HCT116 (cell line): ENCODE data around the gene JAK1. TPM values are rescaled to one million over a fixed set of nuclear protein-coding genes. Genes with fewer than 3 reads are reported as not detected.

Experiments used
- ATAC-seq: fragments of 200-7000 bp; cut with Tn5 transposase; 2 replicates; pipeline ENCODE4 v1.9.1; 2020; ENCODE audit warnings: mild to moderate bottlenecking, moderate library complexity
- BruUV-seq: library from RNA; stranded (reverse); fragments of 400-500 nt; replicated peaks from 2 replicates; lab custom pipeline; 2021; lab: Mats Ljungman, UMichigan
- CTCF ChIA-PET: fragments of 300-600 bp; sonication (Branson Sonifier 250); formaldehyde crosslinking; loops from one replicate; lab custom pipeline; 2021; ENCODE audit warnings: antibody characterized with exemption; lab: Charles Lee
- POLR2A ChIA-PET: fragments of 300-600, 350-600 bp; sonication (Branson Sonifier 250); formaldehyde crosslinking; loops from one replicate; lab custom pipeline; 2021; ENCODE audit warnings: antibody characterized with exemption; lab: Charles Lee
- RAD21 ChIA-PET, 2 experiments: fragments of 300-600 bp; sonication (Branson Sonifier 250); formaldehyde crosslinking; loops; one replicate each; lab custom pipeline; 2023; ENCODE audit warnings: low total read pairs in 2 of 2; ENCODE audit not compliant: uncharacterized antibody in 2 of 2, unreplicated experiment in 2 of 2, low non-redundant PET in 1 of 2; lab: Charles Lee
- DNase-seq: peaks from one replicate; pipeline ENCODE4 v3.0.0-alpha.2; 2010; ENCODE audit warnings: low read depth, low spot score
- H2AFZ ChIP-seq: fragments of 200-600 bp; shearing (Covaris generic), sonication (generic); 2 replicates; pipeline ENCODE4 v1.6.1; 2017; ENCODE audit warnings: low read depth, mixed run types, mixed read lengths, antibody characterized with exemption, low read length; ENCODE audit not compliant: poor library complexity, severe bottlenecking
- H3K27ac ChIP-seq: 2 replicates; pipeline ENCODE4 v1.5.1; 2012; ENCODE audit warnings: low read depth, low read length
- H3K27me3 ChIP-seq: fragments of 200-600 bp; sonication (generic); 2 replicates; pipeline ENCODE4 v1.6.1; 2016; ENCODE audit warnings: mixed run types, low read length, mixed read lengths; ENCODE audit not compliant: insufficient read depth
- H3K36me3 ChIP-seq, 2 experiments: fragments of 200-500 bp in 1 of 2; fragments of 200-600 bp in 1 of 2; sonication (Bioruptor generic) in 1 of 2; sonication (generic) in 1 of 2; 2 replicates each; pipeline versions ENCODE4 v1.5.1 to v1.6.1; 2014 to 2016; ENCODE audit warnings: low read length in 2 of 2, inconsistent platforms in 1 of 2, mixed read lengths in 1 of 2, mixed run types in 1 of 2; ENCODE audit not compliant: insufficient read depth in 2 of 2, control insufficient read depth in 1 of 2
- H3K4me1 ChIP-seq, 2 experiments: fragments of 200-600 bp in 1 of 2; sonication (generic) in 1 of 2; 2 replicates each; pipeline versions ENCODE4 v1.5.1 to v1.6.1; 2012 to 2017; ENCODE audit warnings: low read length in 2 of 2, inconsistent platforms in 1 of 2, mild to moderate bottlenecking in 1 of 2, mixed read lengths in 1 of 2, mixed run types in 1 of 2, moderate library complexity in 1 of 2; ENCODE audit not compliant: insufficient read depth in 2 of 2, control insufficient read depth in 1 of 2
- H3K4me2 ChIP-seq: fragments of 200-600 bp; sonication (generic); 2 replicates; pipeline ENCODE4 v1.6.1; 2017; ENCODE audit warnings: mixed run types, low read length, mixed read lengths
- H3K4me3 ChIP-seq, 2 experiments: fragments of 200-600 bp in 1 of 2; sonication (generic) in 1 of 2; replicated peaks in 1 of 2; 2 replicates each; pipeline ENCODE4 v1.5.1; 2011 to 2016; ENCODE audit warnings: low read length in 2 of 2, control low read depth in 1 of 2, low read depth in 1 of 2, mild to moderate bottlenecking in 1 of 2, mixed read lengths in 1 of 2, mixed run types in 1 of 2
- H3K79me2 ChIP-seq: fragments of 200-600 bp; sonication (generic); 2 replicates; pipeline ENCODE4 v1.6.1; 2017; ENCODE audit warnings: mild to moderate bottlenecking, mixed run types, low read length, moderate library complexity, mixed read lengths; ENCODE audit not compliant: insufficient read depth
- H3K9ac ChIP-seq: fragments of 200-600 bp; sonication (generic); 2 replicates; pipeline ENCODE4 v1.6.1; 2016; ENCODE audit warnings: low read length, mixed read lengths
- H3K9me2 ChIP-seq: fragments of 200-600 bp; sonication (generic), shearing (Covaris generic); 2 replicates; pipeline ENCODE4 v1.6.1; 2017; ENCODE audit warnings: mixed run types, mild to moderate bottlenecking, moderate library complexity; ENCODE audit not compliant: insufficient read depth
- H3K9me3 ChIP-seq, 2 experiments: fragments of 200-500 bp in 1 of 2; fragments of 200-600 bp in 1 of 2; sonication (Bioruptor generic) in 1 of 2; sonication (generic) in 1 of 2; 2 replicates each; pipeline ENCODE4 v1.6.1; 2014 to 2017; ENCODE audit warnings: low read length in 2 of 2, mixed read lengths in 2 of 2, inconsistent platforms in 1 of 2, low read depth in 1 of 2, mild to moderate bottlenecking in 1 of 2, mixed run types in 1 of 2, moderate library complexity in 1 of 2; ENCODE audit not compliant: control insufficient read depth in 1 of 2, insufficient read depth in 1 of 2
- H4K20me1 ChIP-seq: fragments of 200-600 bp; sonication (generic), shearing (Covaris generic); 2 replicates; pipeline ENCODE4 v1.6.1; 2017; ENCODE audit warnings: mixed run types, mild to moderate bottlenecking, moderate library complexity; ENCODE audit not compliant: insufficient read depth
- CBX3 ChIP-seq: IDR thresholded peaks from 2 replicates; pipeline ENCODE4 v1.6.1; 2012; ENCODE audit warnings: low read depth
- CTCF ChIP-seq, 3 experiments: fragments of 200-600 bp in 1 of 3; sonication (generic) in 1 of 3; IDR thresholded peaks in 2 of 3; conservative IDR thresholded peaks in 1 of 3; 2 replicates each; pipeline ENCODE4 v1.5.1; 2012 to 2017; ENCODE audit warnings: low read depth in 2 of 3, low read length in 2 of 3, antibody characterized with exemption in 1 of 3, borderline replicate concordance in 1 of 3, control low read depth in 1 of 3, mild to moderate bottlenecking in 1 of 3, mixed read lengths in 1 of 3, mixed run types in 1 of 3, moderate library complexity in 1 of 3; ENCODE audit not compliant: insufficient read depth in 1 of 3
- EGR1 ChIP-seq: IDR thresholded peaks from 2 replicates; pipeline ENCODE4 v1.6.1; 2012; ENCODE audit warnings: low read depth
- ELF1 ChIP-seq: IDR thresholded peaks from 2 replicates; pipeline ENCODE4 v1.6.1; 2012; ENCODE audit warnings: low read depth, borderline replicate concordance
- EZH2phosphoT487 ChIP-seq: fragments of 200-600 bp; IDR thresholded peaks from 2 replicates; pipeline ENCODE4 v1.6.1; 2018; ENCODE audit warnings: antibody characterized with exemption, borderline replicate concordance
- FOSL1 ChIP-seq: IDR thresholded peaks from 2 replicates; pipeline ENCODE4 v1.6.1; 2012; ENCODE audit warnings: low read depth
- MAX ChIP-seq: IDR thresholded peaks from 2 replicates; pipeline ENCODE4 v1.6.1; 2012
- POLR2A ChIP-seq: IDR thresholded peaks from 2 replicates; pipeline ENCODE4 v1.7.0; 2011; ENCODE audit warnings: borderline replicate concordance; ENCODE audit not compliant: insufficient read depth, insufficient read length; ENCODE audit errors: extremely low read depth
- POLR2AphosphoS5 ChIP-seq: IDR thresholded peaks from 2 replicates; pipeline ENCODE4 v1.6.1; 2011; ENCODE audit warnings: mild to moderate bottlenecking, low read depth, low read length, moderate library complexity
- RAD21 ChIP-seq: IDR thresholded peaks from 2 replicates; pipeline ENCODE4 v1.6.1; 2012; ENCODE audit warnings: low read depth, mild to moderate bottlenecking
- SIN3A ChIP-seq: IDR thresholded peaks from 2 replicates; pipeline ENCODE4 v1.6.1; 2012; ENCODE audit warnings: low read depth
- TCF7L2 ChIP-seq: IDR thresholded peaks from 2 replicates; pipeline ENCODE4 v1.7.0; 2011; ENCODE audit warnings: borderline replicate concordance, inconsistent platforms; ENCODE audit not compliant: insufficient read depth, insufficient read length; ENCODE audit errors: extremely low read depth
- ZFX ChIP-seq: fragments of 450-650 bp; IDR thresholded peaks from 2 replicates; pipeline ENCODE4 v1.6.1; 2017
- ZNF274 ChIP-seq: fragments of 200-500 bp; sonication (Bioruptor generic); IDR thresholded peaks from 2 replicates; pipeline ENCODE4 v1.6.1; 2014; ENCODE audit warnings: mild to moderate bottlenecking, low read depth, low read length, inconsistent platforms
- intact Hi-C: fragments of 100-400 bp; cut with micrococcal nuclease; formaldehyde crosslinking; loops from 2 replicates; pipeline ENCODE4 v1.10.0; 2022
- total RNA-seq: library from RNA; stranded (reverse); gene quantifications from one replicate; pipeline ENCODE4 v1.2.1, GENCODE V29; 2021; ENCODE audit not compliant: unreplicated experiment
- TF ChIP-seq, protein P1 (sequence below): IDR thresholded peaks from 2 replicates; pipeline ENCODE4 v1.6.1; 2012

Gene JAK1
- total RNA-seq, 1 experiment from 2014 or later: 53.2 TPM

DNA sequence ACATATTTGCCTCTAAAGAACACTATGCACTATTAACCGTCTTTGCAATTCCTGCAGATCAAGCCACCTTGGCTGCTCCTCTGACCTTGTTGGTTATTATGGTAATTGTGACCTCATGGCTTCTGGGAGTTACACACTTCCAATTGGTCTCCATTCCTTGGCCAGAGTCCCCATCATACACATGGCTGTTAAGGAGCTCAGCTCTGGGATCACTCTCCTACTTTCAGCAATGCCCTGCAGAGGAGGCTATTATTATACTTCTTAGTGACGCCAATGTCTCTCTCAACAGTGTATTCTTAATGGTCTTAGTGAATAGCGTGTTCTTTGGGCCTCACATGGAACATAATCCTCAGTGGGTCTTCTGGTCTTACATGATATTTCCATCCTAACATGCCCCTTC is 10.0 kb upstream of the JAK1 start (continued):
- TF ChIP-seq, protein P1, sequence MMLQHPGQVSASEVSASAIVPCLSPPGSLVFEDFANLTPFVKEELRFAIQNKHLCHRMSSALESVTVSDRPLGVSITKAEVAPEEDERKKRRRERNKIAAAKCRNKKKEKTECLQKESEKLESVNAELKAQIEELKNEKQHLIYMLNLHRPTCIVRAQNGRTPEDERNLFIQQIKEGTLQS: no peak
- TF ChIP-seq, all 23 proteins: peak for 0

- RAD21 ChIA-PET: no interaction called here
- no peak for ATAC-seq
- intact Hi-C loops: no loop called here
Observed at GRCh38 chr1:64975740-64976139, 9.4 kb upstream of the JAK1 start.

GRCh38 chr1:64975127-64975526 is 8.8 kb upstream of the JAK1 start:
- H3K4me2 ChIP-seq: no peak overlapping the region
- no peak overlapping the region for H2AFZ ChIP-seq
- H3K9me3 ChIP-seq: no peaks in the 10 kb centered on the region
- no peaks in the 10 kb centered on the region for H3K36me3 ChIP-seq
- POLR2A ChIA-PET: no interaction called here
- ATAC-seq (no peak), DNase-seq (no peak)
- H3K27me3 ChIP-seq: no peaks in the 10 kb centered on the region
- no peak overlapping the region for H3K9ac ChIP-seq
- H3K4me1 ChIP-seq: no peaks in the 10 kb centered on the region
- H3K4me3 ChIP-seq: no peak overlapping the region
- no peaks in the 10 kb centered on the region for H3K79me2 ChIP-seq
- H3K9me2 ChIP-seq: no peaks in the 10 kb centered on the region
- intact Hi-C loops: no loop called here
- no peak overlapping the region for H3K27ac ChIP-seq
- CTCF ChIA-PET: no interaction called here
- RAD21 ChIA-PET: no interaction called here
- BruUV-seq: no TSS peak
- H4K20me1 ChIP-seq: no peaks in the 10 kb centered on the region
- no peak for TF ChIP-seq TCF7L2
- no peak for TF ChIP-seq FOSL1
- no peak for TF ChIP-seq ELF1
- TF ChIP-seq RAD21: no peak
- no peak for TF ChIP-seq ZNF274
- TF ChIP-seq SIN3A: no peak
- no peak for TF ChIP-seq ZFX
- TF ChIP-seq, protein P1: no peak
- TF ChIP-seq CTCF (IDR thresholded peaks at IDR 0.05 in 2 of 3, conservative IDR thresholded peaks at IDR 0.05 in 1 of 3; ENCODE audit: borderline replicate concordance in 1 of 3, insufficient read depth in 1 of 3, low read depth in 2 of 3, low read length in 2 of 3): no peak
- TF ChIP-seq MAX: no peak
- TF ChIP-seq POLR2A: no peak
- no peak for TF ChIP-seq EZH2phosphoT487

More at GRCh38 chr1:64975740-64976139, 9.4 kb upstream of the JAK1 start:
- ChIA-PET POLR2A (no interaction called here), CTCF (no interaction called here)
- Histone ChIP-seq H3K36me3 (no peaks in the 10 kb centered on the region), H3K9me2 (no peaks in the 10 kb centered on the region), H3K27ac (no peak overlapping the region), H3K4me3 (no peak overlapping the region), H3K9me3 (no peaks in the 10 kb centered on the region), H2AFZ (no peak overlapping the region), H3K79me2 (no peaks in the 10 kb centered on the region), H3K4me2 (no peak overlapping the region), H3K27me3 (no peaks in the 10 kb centered on the region), H3K9ac (no peak overlapping the region), H4K20me1 (no peaks in the 10 kb centered on the region), H3K4me1 (no peaks in the 10 kb centered on the region)
- BruUV-seq: no TSS peak
- no peak for DNase-seq
- TF ChIP-seq ZNF274 (no peak), ELF1 (no peak), EGR1 (no peak), POLR2AphosphoS5 (no peak), CBX3 (no peak), TCF7L2 (no peak)
- TF ChIP-seq, protein P1: no peak
